Esophagus squamous epithelium (tissue), 4 donors: ENCODE measurements around the gene LMF1.

Experiments
- CTCF ChIP-seq, 6 experiments: fragments of 450-650 bp in 4 of 6; fragments of 200-600 bp in 2 of 6; sonication (generic) in 2 of 6; IDR thresholded peaks; one replicate each; pipeline ENCODE4 v1.5.1; 2016 to 2019; ENCODE audit warnings: antibody characterized with exemption in 6 of 6, mild to moderate bottlenecking in 4 of 6, moderate library complexity in 4 of 6
- POLR2A ChIP-seq, 4 donors: fragments of 450-650 bp; IDR thresholded peaks; one replicate each; pipeline ENCODE4 v1.6.1; 2017; ENCODE audit warnings: antibody characterized with exemption in 4 of 4, mild to moderate bottlenecking in 4 of 4, moderate library complexity in 3 of 4

- no peak for TF ChIP-seq CTCF (IDR thresholded peaks at IDR 0.05)
- TF ChIP-seq POLR2A (IDR thresholded peaks at IDR 0.05): no peak
Measured at GRCh38 chr16:983044-984030, 12.6 kb upstream of the LMF1 start.
